Esophagus muscularis mucosa (tissue), 4 donors: ENCODE measurements around the gene MYH10. TPM values are rescaled to one million over a fixed set of nuclear protein-coding genes. Genes with fewer than 3 reads are reported as not detected.

ENCODE experiments used
- DNase-seq: peaks from one replicate; pipeline ENCODE4 v3.0.0-alpha.2; 2017; ENCODE audit errors: extremely low spot score
- H3K27ac ChIP-seq, 4 donors: fragments of 200-600 bp; sonication (generic); replicated peaks in 1 of 4; 1 replicate in 3 of 4; 2 replicates in 1 of 4; pipeline ENCODE4 v1.5.1; 2016 to 2019; ENCODE audit warnings: mild to moderate bottlenecking in 1 of 4
- H3K27me3 ChIP-seq, 4 donors: fragments of 200-600 bp; sonication (generic); one replicate each; pipeline versions ENCODE4 v1.5.1 to v1.6.0; 2016 to 2019
- H3K36me3 ChIP-seq, 4 donors: fragments of 200-600 bp; sonication (generic); one replicate each; pipeline ENCODE4 v1.5.1; 2016 to 2019
- H3K4me1 ChIP-seq, 4 donors: fragments of 200-600 bp; sonication (generic); one replicate each; pipeline ENCODE4 v1.5.1; 2016 to 2019
- H3K4me3 ChIP-seq, 4 donors: fragments of 200-600 bp; sonication (generic); 1 replicate in 2 of 4; 2 replicates in 2 of 4; pipeline ENCODE4 v1.5.1; 2016 to 2019; ENCODE audit warnings: mild to moderate bottlenecking in 4 of 4, moderate library complexity in 1 of 4
- H3K9me3 ChIP-seq, 4 donors: fragments of 200-600 bp; sonication (generic); 1 replicate in 3 of 4; 2 replicates in 1 of 4; pipeline ENCODE4 v1.5.1; 2016 to 2019
- CTCF ChIP-seq, 3 experiments: fragments of 200-600 bp in 2 of 3; fragments of 450-650 bp in 1 of 3; sonication (generic) in 2 of 3; IDR thresholded peaks; one replicate each; pipeline ENCODE4 v1.5.1; 2017 to 2019; ENCODE audit warnings: antibody characterized with exemption in 3 of 3, mild to moderate bottlenecking in 2 of 3, moderate library complexity in 1 of 3
- EP300 ChIP-seq: sonication (generic); formaldehyde crosslinking; IDR thresholded peaks from one replicate; pipeline ENCODE4 v1.6.1; 2017; ENCODE audit warnings: antibody characterized with exemption
- POLR2A ChIP-seq: fragments of 450-650 bp; IDR thresholded peaks from one replicate; pipeline ENCODE4 v1.6.1; 2017; ENCODE audit warnings: antibody characterized with exemption, moderate library complexity, mild to moderate bottlenecking, low read depth
- POLR2AphosphoS5 ChIP-seq, 2 donors: sonication (generic); formaldehyde crosslinking; IDR thresholded peaks; one replicate each; pipeline ENCODE4 v1.6.1; 2017; ENCODE audit warnings: antibody characterized with exemption in 2 of 2
- WGBS: methylation state at CpG from one replicate; pipeline ENCODE4 v1.1.5; 2018; 5-methylcytosine and 5-hydroxymethylcytosine counted together
- intact Hi-C: fragments of 100-400 bp; cut with DNase I; formaldehyde crosslinking; loops from one replicate; pipeline ENCODE4 v1.15.1; 2023
- total RNA-seq, 4 donors: library from RNA; depleted of rRNA; stranded (reverse); fragments of >200 nt; gene quantifications; one replicate each; pipeline versions ENCODE4 v1.1.0 to v1.2.1, GENCODE V29; 2016

Gene MYH10
- total RNA-seq, 4 donors from 2014 or later = 18.9 to 42.0 (median 29.3) TPM

- Histone ChIP-seq H3K4me1 (peaks cover 7 to 21% (median 10%) of the 10 kb centered on the region in 4 donors), H3K9me3 (no peaks in the 10 kb centered on the region), H3K4me3 (no peak overlapping the region), H3K36me3 (no peaks in the 10 kb centered on the region), H3K27ac (no peak overlapping the region), H3K27me3 (no peaks in the 10 kb centered on the region)
- intact Hi-C loops = no loop called here
- DNase-seq = no peak
- TF ChIP-seq EP300 (no peak), POLR2A (no peak), POLR2AphosphoS5 (IDR thresholded peaks at IDR 0.05) (no peak), CTCF (IDR thresholded peaks at IDR 0.05) (no peak)
- WGBS = 62% methylated on average over 2 of the region's 2 CpGs
Observed at GRCh38 chr17:8614988-8615387, 15.5 kb downstream of the MYH10 start.

DNA sequence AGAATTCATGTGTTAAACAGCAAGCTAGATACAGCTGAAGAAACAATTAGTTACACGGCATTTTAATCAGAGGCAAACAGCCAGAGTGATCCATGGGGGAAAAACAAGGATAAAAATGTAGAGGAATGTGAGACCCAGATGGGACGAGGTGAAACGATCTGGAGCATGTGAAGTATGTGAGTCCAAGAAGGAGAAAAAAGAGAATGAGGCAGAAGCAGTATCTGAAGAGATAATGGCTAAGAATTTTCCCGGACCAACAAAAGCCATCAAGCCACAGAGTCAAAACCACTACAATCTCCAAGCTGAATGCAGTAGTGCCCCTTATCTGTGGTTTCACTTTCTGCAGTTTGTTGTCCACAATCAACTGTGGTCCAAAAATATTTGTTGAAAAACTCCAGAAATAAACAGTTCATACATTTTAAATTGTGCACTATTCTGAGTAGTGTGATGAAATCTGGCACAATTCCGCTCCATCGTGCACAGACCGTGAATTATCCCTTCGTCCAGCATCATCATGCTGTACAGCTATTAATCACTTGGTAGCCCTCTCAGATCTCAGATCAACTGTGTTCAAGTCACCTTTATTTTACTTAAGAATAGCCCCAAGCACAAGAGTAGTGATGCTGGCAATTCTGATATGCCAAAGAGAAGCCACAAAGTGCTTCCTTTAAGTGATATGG is 18.8 kb downstream of the MYH10 start:
- H3K4me1 ChIP-seq = peaks cover 20 to 37% (median 23%) of the 10 kb centered on the region in 4 donors
- peak overlapping the region; percentile 38 to 61 (median 58) for H3K27ac ChIP-seq
- WGBS = 51% methylated on average over 8 of the region's 8 CpGs
- no peaks in the 10 kb centered on the region for H3K36me3 ChIP-seq
- no peaks in the 10 kb centered on the region for H3K9me3 ChIP-seq
- intact Hi-C loops = no loop called here
- peak overlapping the region; percentile 19 to 42 (median 32) for H3K4me3 ChIP-seq
- no peaks in the 10 kb centered on the region for H3K27me3 ChIP-seq
- no peak for DNase-seq
- TF ChIP-seq CTCF (IDR thresholded peaks at IDR 0.05) = no peak
- TF ChIP-seq EP300 = no peak
- no peak for TF ChIP-seq POLR2A
- TF ChIP-seq POLR2AphosphoS5 (IDR thresholded peaks at IDR 0.05) = no peak

DNA sequence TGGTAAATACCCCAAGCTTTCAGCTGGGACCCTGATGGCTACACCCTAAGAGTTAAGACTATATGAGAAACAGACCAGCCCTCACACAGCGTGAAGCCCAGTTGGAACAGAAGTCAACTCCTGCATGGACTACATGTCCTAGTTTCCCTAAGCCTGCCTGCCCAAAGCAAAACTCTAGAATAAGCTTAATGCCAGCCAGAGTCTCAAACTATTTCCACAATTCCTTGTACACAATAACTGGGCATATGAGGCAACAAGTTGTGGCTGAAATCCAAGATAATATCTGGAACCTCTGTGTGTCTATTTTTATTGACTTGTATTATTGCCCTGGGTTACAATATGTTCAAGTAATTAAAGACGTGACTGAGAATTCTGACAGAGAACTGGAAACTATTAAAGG is 19.4 kb downstream of the MYH10 start:
- no peak for TF ChIP-seq POLR2AphosphoS5 (IDR thresholded peaks at IDR 0.05)
- TF ChIP-seq EP300 = no peak
- no peak for TF ChIP-seq CTCF (IDR thresholded peaks at IDR 0.05)
- TF ChIP-seq POLR2A = no peak
- intact Hi-C loops = no loop called here
- H3K9me3 ChIP-seq = no peaks in the 10 kb centered on the region
- WGBS = 32% methylated on average over 2 of the region's 2 CpGs
- H3K4me1 ChIP-seq = peaks cover 23 to 44% (median 28%) of the 10 kb centered on the region in 4 donors
- H3K36me3 ChIP-seq = no peaks in the 10 kb centered on the region
- H3K27ac ChIP-seq = peak overlapping the region; percentile 38 to 61 (median 58)
- DNase-seq = no peak
- H3K27me3 ChIP-seq = no peaks in the 10 kb centered on the region
- peak overlapping the region in 1 of 4 donors; percentile 32 for H3K4me3 ChIP-seq

- Histone ChIP-seq H3K27me3 (no peaks in the 10 kb centered on the region), H3K9me3 (no peaks in the 10 kb centered on the region), H3K27ac (peak overlapping the region in 1 of 4 donors; percentile 61), H3K4me1 (peaks cover 23 to 47% (median 30%) of the 10 kb centered on the region in 4 donors), H3K4me3 (no peak overlapping the region), H3K36me3 (no peaks in the 10 kb centered on the region)
- intact Hi-C loops = no loop called here
- WGBS = 94% methylated on average over 2 of the region's 2 CpGs
- no peak for DNase-seq
- TF ChIP-seq EP300 (no peak), POLR2A (no peak), POLR2AphosphoS5 (IDR thresholded peaks at IDR 0.05) (no peak), CTCF (IDR thresholded peaks at IDR 0.05) (no peak)
Observed at GRCh38 chr17:8610558-8610957, 20.0 kb downstream of the MYH10 start.
